Measurements from ENCODE around the gene RWDD3.

Gene RWDD3

GRCh38 chr1:95203908-95204437 is 30.0 kb upstream of the RWDD3 start:
- no peak for DNase-seq (ENCODE audit: extremely low read depth, low read depth)
- no peak for TF ChIP-seq CTCF (IDR thresholded peaks at IDR 0.05; ENCODE audit: low read depth, low read length)

GRCh38 chr1:95206514-95206913 is 27.5 kb upstream of the RWDD3 start:
- TF ChIP-seq CTCF (IDR thresholded peaks at IDR 0.05; ENCODE audit: low read depth, low read length): no peak
- no peak for DNase-seq (ENCODE audit: extremely low read depth, low read depth)

- TF ChIP-seq CTCF (IDR thresholded peaks at IDR 0.05; ENCODE audit: low read depth, low read length): no peak
- no peak for DNase-seq (ENCODE audit: extremely low read depth, low read depth)
Measured at GRCh38 chr1:95207223-95207935, 26.6 kb upstream of the RWDD3 start.

GRCh38 chr1:95208876-95209275 is 25.1 kb upstream of the RWDD3 start:
- TF ChIP-seq CTCF (IDR thresholded peaks at IDR 0.05; ENCODE audit: low read depth, low read length): no peak
- no peak for DNase-seq (ENCODE audit: extremely low read depth, low read depth)

- no peak for TF ChIP-seq CTCF (IDR thresholded peaks at IDR 0.05; ENCODE audit: low read depth, low read length)
- DNase-seq (ENCODE audit: extremely low read depth, low read depth): no peak
Measured at GRCh38 chr1:95209291-95209690, 24.7 kb upstream of the RWDD3 start.

- TF ChIP-seq CTCF (IDR thresholded peaks at IDR 0.05; ENCODE audit: low read depth, low read length): no peak
- DNase-seq (ENCODE audit: extremely low read depth, low read depth): no peak
Measured at GRCh38 chr1:95216292-95216990, 17.6 kb upstream of the RWDD3 start.

GRCh38 chr1:95217371-95217770 is 16.6 kb upstream of the RWDD3 start:
- TF ChIP-seq CTCF (IDR thresholded peaks at IDR 0.05; ENCODE audit: low read depth, low read length): no peak
- no peak for DNase-seq (ENCODE audit: extremely low read depth, low read depth)

All from AG09319 (cell line).